ENCODE measurements around the gene RIMBP2.

RIMBP2 gene

GRCh38 chr12:130591736-130592135 lies 124.4 kb downstream of the RIMBP2 start:
- H3K9me3 ChIP-seq (ENCODE audit: control insufficient read depth, insufficient read depth, low read depth, low read length): no peaks in the 10 kb centered on the region
- ChIA-PET CTCF (interaction anchor here (0.5 kb wide), 1 partner anchor 9 kb away, joined by 4 read pairs; no protein-coding TSS in a partner anchor), POLR2A (no interaction called here)
- no peaks in the 10 kb centered on the region for H3K4me1 ChIP-seq (ENCODE audit: control insufficient read depth, insufficient read depth, low read length)
- no peak overlapping the region for H3K4me3 ChIP-seq (ENCODE audit: low read depth, low read length)
- H3K36me3 ChIP-seq (ENCODE audit: control insufficient read depth in 2 of 2, insufficient read depth in 1 of 2, low read length in 2 of 2): no peaks in the 10 kb centered on the region
- H3K27ac ChIP-seq (ENCODE audit: extremely low read depth, low read depth, low read length): no peak overlapping the region
- no peak for TF ChIP-seq INSM2 (tag by site-specific recombination; IDR thresholded peaks at IDR 0.05)
- no peak for TF ChIP-seq PRDM1 (tag by site-specific recombination; IDR thresholded peaks at IDR 0.05)
- TF ChIP-seq ZNF514 (tag by site-specific recombination; IDR thresholded peaks at IDR 0.05): no peak
- no peak for TF ChIP-seq SALL2 (tag by site-specific recombination; IDR thresholded peaks at IDR 0.05; ENCODE audit: borderline replicate concordance)
- no peak for TF ChIP-seq ZBTB11 (tag by site-specific recombination; conservative IDR thresholded peaks at IDR 0.05; ENCODE audit: low read depth)
- TF ChIP-seq ZNF341 (tag by site-specific recombination; IDR thresholded peaks at IDR 0.05; ENCODE audit: low read depth): no peak
- TF ChIP-seq SP7 (tag by site-specific recombination; IDR thresholded peaks at IDR 0.05): no peak
- no peak for TF ChIP-seq ZNF280C (tag by site-specific recombination; IDR thresholded peaks at IDR 0.05)
- TF ChIP-seq ZNF843 (tag by site-specific recombination; IDR thresholded peaks at IDR 0.05): no peak
- no peak for TF ChIP-seq PRDM4 (tag by site-specific recombination; IDR thresholded peaks at IDR 0.05)
- no peak for TF ChIP-seq PRDM2 (tag by site-specific recombination; IDR thresholded peaks at IDR 0.05; ENCODE audit: borderline replicate concordance)
- no peak for TF ChIP-seq ZNF324 (tag by site-specific recombination; IDR thresholded peaks at IDR 0.05)
- TF ChIP-seq ZNF354C (tag by site-specific recombination; IDR thresholded peaks at IDR 0.05; ENCODE audit: borderline replicate concordance, low read depth): no peak
- TF ChIP-seq ZNF202 (tag by site-specific recombination; IDR thresholded peaks at IDR 0.05; ENCODE audit: borderline replicate concordance): no peak
- no peak for TF ChIP-seq ZNF76 (tag by site-specific recombination; IDR thresholded peaks at IDR 0.05; ENCODE audit: borderline replicate concordance, low read depth)
- no peak for TF ChIP-seq YY2 (tag by site-specific recombination; IDR thresholded peaks at IDR 0.05)
- TF ChIP-seq ZNF394 (tag by site-specific recombination; IDR thresholded peaks at IDR 0.05; ENCODE audit: borderline replicate concordance): no peak
- TF ChIP-seq ZNF660 (tag by site-specific recombination; IDR thresholded peaks at IDR 0.05): no peak
- TF ChIP-seq ZNF571 (tag by site-specific recombination; IDR thresholded peaks at IDR 0.05): no peak

Measured in HEK293 (cell line).